SH-SY5Y (cell line): ENCODE measurements around the gene LIN9.

Experiments used
- GATA2 ChIP-seq: IDR thresholded peaks from 2 replicates; pipeline ENCODE4 v1.6.1; 2011; ENCODE audit warnings: mild to moderate bottlenecking, low read depth, low read length
- GATA3 ChIP-seq: IDR thresholded peaks from 2 replicates; pipeline ENCODE4 v1.6.1; 2011; ENCODE audit warnings: low read depth, mild to moderate bottlenecking, low read length, moderate library complexity

GRCh38 chr1:226324479-226324878 is 15.5 kb upstream of the LIN9 start:
- TF ChIP-seq GATA2 (no peak), GATA3 (no peak)
